HCT116 (cell line): ENCODE results near the gene SLC8A1. TPM values are rescaled to one million over a fixed set of nuclear protein-coding genes. Genes with fewer than 3 reads are reported as not detected.

Experiments
- ATAC-seq: fragments of 200-7000 bp; cut with Tn5 transposase; 2 replicates; pipeline ENCODE4 v1.9.1; 2020; ENCODE audit warnings: mild to moderate bottlenecking, moderate library complexity
- BruUV-seq: library from RNA; stranded (reverse); fragments of 400-500 nt; replicated peaks from 2 replicates; lab custom pipeline; 2021; lab: Mats Ljungman, UMichigan
- CTCF ChIA-PET: fragments of 300-600 bp; sonication (Branson Sonifier 250); formaldehyde crosslinking; loops from one replicate; lab custom pipeline; 2021; ENCODE audit warnings: antibody characterized with exemption; lab: Charles Lee
- POLR2A ChIA-PET: fragments of 300-600, 350-600 bp; sonication (Branson Sonifier 250); formaldehyde crosslinking; loops from one replicate; lab custom pipeline; 2021; ENCODE audit warnings: antibody characterized with exemption; lab: Charles Lee
- RAD21 ChIA-PET, 2 experiments: fragments of 300-600 bp; sonication (Branson Sonifier 250); formaldehyde crosslinking; loops; one replicate each; lab custom pipeline; 2023; ENCODE audit warnings: low total read pairs in 2 of 2; ENCODE audit not compliant: uncharacterized antibody in 2 of 2, unreplicated experiment in 2 of 2, low non-redundant PET in 1 of 2; lab: Charles Lee
- DNase-seq: peaks from one replicate; pipeline ENCODE4 v3.0.0-alpha.2; 2010; ENCODE audit warnings: low read depth, low spot score
- H2AFZ ChIP-seq: fragments of 200-600 bp; shearing (Covaris generic), sonication (generic); 2 replicates; pipeline ENCODE4 v1.6.1; 2017; ENCODE audit warnings: low read depth, mixed run types, mixed read lengths, antibody characterized with exemption, low read length; ENCODE audit not compliant: poor library complexity, severe bottlenecking
- H3K27ac ChIP-seq: 2 replicates; pipeline ENCODE4 v1.5.1; 2012; ENCODE audit warnings: low read depth, low read length
- H3K27me3 ChIP-seq: fragments of 200-600 bp; sonication (generic); 2 replicates; pipeline ENCODE4 v1.6.1; 2016; ENCODE audit warnings: mixed run types, low read length, mixed read lengths; ENCODE audit not compliant: insufficient read depth
- H3K36me3 ChIP-seq, 2 experiments: fragments of 200-500 bp in 1 of 2; fragments of 200-600 bp in 1 of 2; sonication (Bioruptor generic) in 1 of 2; sonication (generic) in 1 of 2; 2 replicates each; pipeline versions ENCODE4 v1.5.1 to v1.6.1; 2014 to 2016; ENCODE audit warnings: low read length in 2 of 2, inconsistent platforms in 1 of 2, mixed read lengths in 1 of 2, mixed run types in 1 of 2; ENCODE audit not compliant: insufficient read depth in 2 of 2, control insufficient read depth in 1 of 2
- H3K4me1 ChIP-seq, 2 experiments: fragments of 200-600 bp in 1 of 2; sonication (generic) in 1 of 2; 2 replicates each; pipeline versions ENCODE4 v1.5.1 to v1.6.1; 2012 to 2017; ENCODE audit warnings: low read length in 2 of 2, inconsistent platforms in 1 of 2, mild to moderate bottlenecking in 1 of 2, mixed read lengths in 1 of 2, mixed run types in 1 of 2, moderate library complexity in 1 of 2; ENCODE audit not compliant: insufficient read depth in 2 of 2, control insufficient read depth in 1 of 2
- H3K4me2 ChIP-seq: fragments of 200-600 bp; sonication (generic); 2 replicates; pipeline ENCODE4 v1.6.1; 2017; ENCODE audit warnings: mixed run types, low read length, mixed read lengths
- H3K4me3 ChIP-seq, 2 experiments: fragments of 200-600 bp in 1 of 2; sonication (generic) in 1 of 2; replicated peaks in 1 of 2; 2 replicates each; pipeline ENCODE4 v1.5.1; 2011 to 2016; ENCODE audit warnings: low read length in 2 of 2, control low read depth in 1 of 2, low read depth in 1 of 2, mild to moderate bottlenecking in 1 of 2, mixed read lengths in 1 of 2, mixed run types in 1 of 2
- H3K79me2 ChIP-seq: fragments of 200-600 bp; sonication (generic); 2 replicates; pipeline ENCODE4 v1.6.1; 2017; ENCODE audit warnings: mild to moderate bottlenecking, mixed run types, low read length, moderate library complexity, mixed read lengths; ENCODE audit not compliant: insufficient read depth
- H3K9ac ChIP-seq: fragments of 200-600 bp; sonication (generic); 2 replicates; pipeline ENCODE4 v1.6.1; 2016; ENCODE audit warnings: low read length, mixed read lengths
- H3K9me2 ChIP-seq: fragments of 200-600 bp; sonication (generic), shearing (Covaris generic); 2 replicates; pipeline ENCODE4 v1.6.1; 2017; ENCODE audit warnings: mixed run types, mild to moderate bottlenecking, moderate library complexity; ENCODE audit not compliant: insufficient read depth
- H3K9me3 ChIP-seq, 2 experiments: fragments of 200-500 bp in 1 of 2; fragments of 200-600 bp in 1 of 2; sonication (Bioruptor generic) in 1 of 2; sonication (generic) in 1 of 2; 2 replicates each; pipeline ENCODE4 v1.6.1; 2014 to 2017; ENCODE audit warnings: low read length in 2 of 2, mixed read lengths in 2 of 2, inconsistent platforms in 1 of 2, low read depth in 1 of 2, mild to moderate bottlenecking in 1 of 2, mixed run types in 1 of 2, moderate library complexity in 1 of 2; ENCODE audit not compliant: control insufficient read depth in 1 of 2, insufficient read depth in 1 of 2
- H4K20me1 ChIP-seq: fragments of 200-600 bp; sonication (generic), shearing (Covaris generic); 2 replicates; pipeline ENCODE4 v1.6.1; 2017; ENCODE audit warnings: mixed run types, mild to moderate bottlenecking, moderate library complexity; ENCODE audit not compliant: insufficient read depth
- CEBPB ChIP-seq: IDR thresholded peaks from 2 replicates; pipeline ENCODE4 v1.6.1; 2012; ENCODE audit warnings: low read depth
- EGR1 ChIP-seq: IDR thresholded peaks from 2 replicates; pipeline ENCODE4 v1.6.1; 2012; ENCODE audit warnings: low read depth
- EZH2 ChIP-seq: fragments of 200-600 bp; sonication (generic); IDR thresholded peaks from 2 replicates; pipeline ENCODE4 v1.6.1; 2017; ENCODE audit warnings: antibody characterized with exemption, mixed run types
- FOSL1 ChIP-seq: IDR thresholded peaks from 2 replicates; pipeline ENCODE4 v1.6.1; 2012; ENCODE audit warnings: low read depth
- JUND ChIP-seq: IDR thresholded peaks from 2 replicates; pipeline ENCODE4 v1.6.1; 2012
- POLR2AphosphoS5 ChIP-seq: IDR thresholded peaks from 2 replicates; pipeline ENCODE4 v1.6.1; 2011; ENCODE audit warnings: mild to moderate bottlenecking, low read depth, low read length, moderate library complexity
- SIN3A ChIP-seq: IDR thresholded peaks from 2 replicates; pipeline ENCODE4 v1.6.1; 2012; ENCODE audit warnings: low read depth
- SRF ChIP-seq: IDR thresholded peaks from 2 replicates; pipeline ENCODE4 v1.6.1; 2012; ENCODE audit warnings: low read depth
- TCF7L2 ChIP-seq: IDR thresholded peaks from 2 replicates; pipeline ENCODE4 v1.7.0; 2011; ENCODE audit warnings: borderline replicate concordance, inconsistent platforms; ENCODE audit not compliant: insufficient read depth, insufficient read length; ENCODE audit errors: extremely low read depth
- ZNF274 ChIP-seq: fragments of 200-500 bp; sonication (Bioruptor generic); IDR thresholded peaks from 2 replicates; pipeline ENCODE4 v1.6.1; 2014; ENCODE audit warnings: mild to moderate bottlenecking, low read depth, low read length, inconsistent platforms
- intact Hi-C: fragments of 100-400 bp; cut with micrococcal nuclease; formaldehyde crosslinking; loops from 2 replicates; pipeline ENCODE4 v1.10.0; 2022
- total RNA-seq: library from RNA; stranded (reverse); gene quantifications from one replicate; pipeline ENCODE4 v1.2.1, GENCODE V29; 2021; ENCODE audit not compliant: unreplicated experiment
- TF ChIP-seq, protein P1 (sequence below), 3 experiments: fragments of 200-600 bp in 1 of 3; sonication (generic) in 1 of 3; IDR thresholded peaks in 2 of 3; conservative IDR thresholded peaks in 1 of 3; 2 replicates each; pipeline ENCODE4 v1.5.1; 2012 to 2017; ENCODE audit warnings: low read depth in 2 of 3, low read length in 2 of 3, antibody characterized with exemption in 1 of 3, borderline replicate concordance in 1 of 3, control low read depth in 1 of 3, mild to moderate bottlenecking in 1 of 3, mixed read lengths in 1 of 3, mixed run types in 1 of 3, moderate library complexity in 1 of 3; ENCODE audit not compliant: insufficient read depth in 1 of 3
- TF ChIP-seq, protein P2 (sequence below): IDR thresholded peaks from 2 replicates; pipeline ENCODE4 v1.6.1; 2012
- TF ChIP-seq, protein P3 (sequence below): IDR thresholded peaks from 2 replicates; pipeline ENCODE4 v1.6.1; 2012; ENCODE audit warnings: low read depth

The SLC8A1 gene
- total RNA-seq, 1 experiment from 2014 or later, result 0.07 TPM

DNA sequence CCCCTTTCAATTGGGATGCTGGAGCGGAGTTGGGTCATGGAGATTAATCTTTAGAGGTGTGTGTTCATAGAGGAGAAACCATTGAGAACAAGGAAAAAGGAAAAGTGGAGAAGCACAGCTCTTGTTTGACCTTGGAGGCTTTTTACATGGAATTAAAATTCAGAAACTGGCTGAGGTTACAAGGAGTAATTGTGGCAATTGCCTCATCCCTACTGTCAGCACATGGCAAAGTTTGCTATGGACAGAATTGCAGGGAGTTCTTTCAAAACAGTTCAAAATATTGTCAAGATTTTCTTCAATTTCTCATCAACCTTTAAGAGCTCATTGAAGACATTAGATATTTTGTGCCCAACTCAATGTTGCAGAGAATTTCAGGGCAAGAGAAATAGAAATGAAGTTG, 232.7 kb downstream of the SLC8A1 start:
- DNase-seq (no peak), ATAC-seq (no peak)
- Histone ChIP-seq H3K36me3 (no peaks in the 10 kb centered on the region), H3K9me2 (no peaks in the 10 kb centered on the region), H2AFZ (no peak overlapping the region), H3K27ac (no peak overlapping the region), H3K4me1 (no peaks in the 10 kb centered on the region), H3K27me3 (no peaks in the 10 kb centered on the region), H3K9ac (no peak overlapping the region), H3K9me3 (no peaks in the 10 kb centered on the region), H4K20me1 (no peaks in the 10 kb centered on the region), H3K4me3 (no peak overlapping the region)
- ChIA-PET RAD21 (no interaction called here), POLR2A (no interaction called here), CTCF (no interaction called here)
- intact Hi-C loops, result no loop called here
- BruUV-seq, result no TSS peak
- TF ChIP-seq, protein P1, sequence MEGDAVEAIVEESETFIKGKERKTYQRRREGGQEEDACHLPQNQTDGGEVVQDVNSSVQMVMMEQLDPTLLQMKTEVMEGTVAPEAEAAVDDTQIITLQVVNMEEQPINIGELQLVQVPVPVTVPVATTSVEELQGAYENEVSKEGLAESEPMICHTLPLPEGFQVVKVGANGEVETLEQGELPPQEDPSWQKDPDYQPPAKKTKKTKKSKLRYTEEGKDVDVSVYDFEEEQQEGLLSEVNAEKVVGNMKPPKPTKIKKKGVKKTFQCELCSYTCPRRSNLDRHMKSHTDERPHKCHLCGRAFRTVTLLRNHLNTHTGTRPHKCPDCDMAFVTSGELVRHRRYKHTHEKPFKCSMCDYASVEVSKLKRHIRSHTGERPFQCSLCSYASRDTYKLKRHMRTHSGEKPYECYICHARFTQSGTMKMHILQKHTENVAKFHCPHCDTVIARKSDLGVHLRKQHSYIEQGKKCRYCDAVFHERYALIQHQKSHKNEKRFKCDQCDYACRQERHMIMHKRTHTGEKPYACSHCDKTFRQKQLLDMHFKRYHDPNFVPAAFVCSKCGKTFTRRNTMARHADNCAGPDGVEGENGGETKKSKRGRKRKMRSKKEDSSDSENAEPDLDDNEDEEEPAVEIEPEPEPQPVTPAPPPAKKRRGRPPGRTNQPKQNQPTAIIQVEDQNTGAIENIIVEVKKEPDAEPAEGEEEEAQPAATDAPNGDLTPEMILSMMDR (IDR thresholded peaks at IDR 0.05 in 2 of 3, conservative IDR thresholded peaks at IDR 0.05 in 1 of 3; ENCODE audit: borderline replicate concordance in 1 of 3, insufficient read depth in 1 of 3, low read depth in 2 of 3, low read length in 2 of 3), result no peak
- TF ChIP-seq, all 23 proteins: peak for 0
- H3K4me2 ChIP-seq, result no peak overlapping the region
- no peaks in the 10 kb centered on the region for H3K79me2 ChIP-seq

- ChIA-PET POLR2A (no interaction called here), CTCF (no interaction called here)
- TF ChIP-seq CEBPB (no peak), JUND (no peak), TCF7L2 (no peak), EZH2 (no peak), ZNF274 (no peak), POLR2AphosphoS5 (no peak), SIN3A (no peak), EGR1 (no peak), SRF (no peak), FOSL1 (no peak)
- TF ChIP-seq, protein P1 (IDR thresholded peaks at IDR 0.05 in 2 of 3, conservative IDR thresholded peaks at IDR 0.05 in 1 of 3; ENCODE audit: borderline replicate concordance in 1 of 3, insufficient read depth in 1 of 3, low read depth in 2 of 3, low read length in 2 of 3), result no peak
- TF ChIP-seq, protein P2, sequence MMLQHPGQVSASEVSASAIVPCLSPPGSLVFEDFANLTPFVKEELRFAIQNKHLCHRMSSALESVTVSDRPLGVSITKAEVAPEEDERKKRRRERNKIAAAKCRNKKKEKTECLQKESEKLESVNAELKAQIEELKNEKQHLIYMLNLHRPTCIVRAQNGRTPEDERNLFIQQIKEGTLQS, result no peak
- TF ChIP-seq, protein P3, sequence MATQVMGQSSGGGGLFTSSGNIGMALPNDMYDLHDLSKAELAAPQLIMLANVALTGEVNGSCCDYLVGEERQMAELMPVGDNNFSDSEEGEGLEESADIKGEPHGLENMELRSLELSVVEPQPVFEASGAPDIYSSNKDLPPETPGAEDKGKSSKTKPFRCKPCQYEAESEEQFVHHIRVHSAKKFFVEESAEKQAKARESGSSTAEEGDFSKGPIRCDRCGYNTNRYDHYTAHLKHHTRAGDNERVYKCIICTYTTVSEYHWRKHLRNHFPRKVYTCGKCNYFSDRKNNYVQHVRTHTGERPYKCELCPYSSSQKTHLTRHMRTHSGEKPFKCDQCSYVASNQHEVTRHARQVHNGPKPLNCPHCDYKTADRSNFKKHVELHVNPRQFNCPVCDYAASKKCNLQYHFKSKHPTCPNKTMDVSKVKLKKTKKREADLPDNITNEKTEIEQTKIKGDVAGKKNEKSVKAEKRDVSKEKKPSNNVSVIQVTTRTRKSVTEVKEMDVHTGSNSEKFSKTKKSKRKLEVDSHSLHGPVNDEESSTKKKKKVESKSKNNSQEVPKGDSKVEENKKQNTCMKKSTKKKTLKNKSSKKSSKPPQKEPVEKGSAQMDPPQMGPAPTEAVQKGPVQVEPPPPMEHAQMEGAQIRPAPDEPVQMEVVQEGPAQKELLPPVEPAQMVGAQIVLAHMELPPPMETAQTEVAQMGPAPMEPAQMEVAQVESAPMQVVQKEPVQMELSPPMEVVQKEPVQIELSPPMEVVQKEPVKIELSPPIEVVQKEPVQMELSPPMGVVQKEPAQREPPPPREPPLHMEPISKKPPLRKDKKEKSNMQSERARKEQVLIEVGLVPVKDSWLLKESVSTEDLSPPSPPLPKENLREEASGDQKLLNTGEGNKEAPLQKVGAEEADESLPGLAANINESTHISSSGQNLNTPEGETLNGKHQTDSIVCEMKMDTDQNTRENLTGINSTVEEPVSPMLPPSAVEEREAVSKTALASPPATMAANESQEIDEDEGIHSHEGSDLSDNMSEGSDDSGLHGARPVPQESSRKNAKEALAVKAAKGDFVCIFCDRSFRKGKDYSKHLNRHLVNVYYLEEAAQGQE, result no peak
Measured at GRCh38 chr2:40218679-40219078, 233.2 kb downstream of the SLC8A1 start.

More at GRCh38 chr2:40218679-40219078, 233.2 kb downstream of the SLC8A1 start:
- no peak for ATAC-seq
- Histone ChIP-seq H3K9me3 (no peaks in the 10 kb centered on the region), H3K79me2 (no peaks in the 10 kb centered on the region), H3K9me2 (no peaks in the 10 kb centered on the region), H4K20me1 (no peaks in the 10 kb centered on the region), H2AFZ (no peak overlapping the region), H3K4me3 (no peak overlapping the region), H3K9ac (no peak overlapping the region), H3K4me1 (no peaks in the 10 kb centered on the region), H3K27me3 (no peaks in the 10 kb centered on the region), H3K36me3 (no peaks in the 10 kb centered on the region), H3K4me2 (no peak overlapping the region), H3K27ac (no peak overlapping the region)
- no peak for DNase-seq
- no TSS peak for BruUV-seq
- intact Hi-C loops, result no loop called here
- RAD21 ChIA-PET, result no interaction called here
